CD4-positive, alpha-beta T cell treated with Interleukin-10 for 1 hour (primary cell): ENCODE measurements around the gene GABRB3.

Experiments
- DNase-seq: peaks from one replicate; pipeline ENCODE4 v3.0.0-alpha.2; 2020

Gene GABRB3

GRCh38 chr15:26525096-26525495 is 247.8 kb downstream of the GABRB3 start:
- DNase-seq, result no peak

- no peak for DNase-seq
These were observed 251.1 kb downstream of the GABRB3 start for GRCh38 chr15:26521691-26522198.

- DNase-seq, result no peak
These were observed 251.7 kb downstream of the GABRB3 start for GRCh38 chr15:26521130-26521529.

- DNase-seq, result no peak
These were observed 254.0 kb downstream of the GABRB3 start for GRCh38 chr15:26518885-26519284.

- no peak for DNase-seq
These were observed 256.5 kb downstream of the GABRB3 start for GRCh38 chr15:26516102-26516980.

GRCh38 chr15:26504009-26504408 is 268.9 kb downstream of the GABRB3 start:
- DNase-seq, result no peak
